HG03354 (cell line): Measurements from ENCODE around the gene WFDC12.

ENCODE experiments used
- ATAC-seq: cut with Tn5 transposase; IDR thresholded peaks from one replicate; pipeline ENCODE4 v1.9.1; 2021; ENCODE audit warnings: mild to moderate bottlenecking; ENCODE audit not compliant: unreplicated experiment, poor library complexity, severe bottlenecking

WFDC12 gene

DNA sequence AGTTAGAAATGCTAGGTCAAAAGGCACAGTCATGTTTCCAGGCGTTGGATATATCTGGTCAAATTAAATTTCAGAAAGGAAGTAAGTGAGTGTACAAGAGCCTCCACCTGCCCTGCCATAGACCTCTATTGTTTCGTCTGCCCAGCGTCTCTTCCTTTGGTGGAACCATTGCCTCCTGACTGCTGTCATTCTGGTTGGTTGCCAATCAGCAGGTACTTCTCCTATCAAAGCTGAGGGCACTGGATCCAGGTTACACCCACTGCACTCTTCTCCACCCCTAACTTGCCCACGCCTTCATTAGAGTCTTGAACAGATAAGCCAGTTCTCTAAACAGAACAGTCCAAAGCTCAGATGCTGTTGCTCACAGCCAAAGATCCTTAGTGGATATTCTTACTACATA lies 6.7 kb downstream of the WFDC12 start:
- ATAC-seq, result no peak

- ATAC-seq, result no peak
Measured at GRCh38 chr20:45115829-45116228, 8.4 kb downstream of the WFDC12 start.

DNA sequence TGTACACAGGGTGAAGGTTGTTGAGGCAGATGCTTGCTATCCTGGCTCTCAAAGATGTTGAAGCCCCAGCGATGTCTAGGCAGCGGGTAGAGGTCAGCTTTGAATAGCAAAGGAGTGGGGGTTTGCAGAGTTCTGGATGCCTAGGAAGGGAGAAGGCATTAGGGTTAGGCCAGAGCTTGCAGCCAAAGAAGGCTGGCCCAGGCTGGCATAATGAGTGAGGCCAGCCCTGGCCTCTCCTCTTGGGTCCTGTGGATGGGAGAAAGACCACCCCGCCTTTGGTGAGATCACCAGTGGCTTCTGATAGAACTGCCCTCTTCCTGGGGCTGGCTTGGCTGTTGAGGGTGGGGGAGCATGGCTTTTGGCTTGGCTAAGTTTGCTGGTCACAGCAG lies 8.9 kb downstream of the WFDC12 start:
- ATAC-seq, result no peak

GRCh38 chr20:45114465-45115385 lies 9.5 kb downstream of the WFDC12 start, which contains the start of gene WFDC5:
Gene WFDC5 (minus strand): TSS chr20:45115174. CDS start chr20:45115083, 91 bp downstream.
- ATAC-seq, result no peak

GRCh38 chr20:45113865-45114264 lies 10.4 kb downstream of the WFDC12 start:
- ATAC-seq, result no peak

DNA sequence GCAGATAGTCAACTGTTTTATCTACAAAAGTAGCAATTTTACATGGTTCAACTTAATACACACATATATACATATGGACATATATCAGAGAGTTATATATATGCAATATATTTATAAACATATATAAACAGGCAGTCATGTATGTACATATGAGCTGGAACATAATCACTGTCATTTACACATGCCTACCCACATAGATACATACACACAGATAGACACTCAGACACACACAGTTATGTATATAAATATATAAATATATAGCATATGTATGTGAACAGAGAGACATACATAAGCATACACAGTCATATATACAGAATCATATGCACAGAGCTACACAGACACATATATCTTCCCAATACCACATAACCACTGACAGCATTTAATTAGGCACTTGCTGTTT lies 11.5 kb downstream of the WFDC12 start:
- no peak for ATAC-seq

GRCh38 chr20:45111799-45112471 lies 12.3 kb downstream of the WFDC12 start:
- no peak for ATAC-seq

- no peak for ATAC-seq
Measured at GRCh38 chr20:45111285-45111684, 13.0 kb downstream of the WFDC12 start.

DNA sequence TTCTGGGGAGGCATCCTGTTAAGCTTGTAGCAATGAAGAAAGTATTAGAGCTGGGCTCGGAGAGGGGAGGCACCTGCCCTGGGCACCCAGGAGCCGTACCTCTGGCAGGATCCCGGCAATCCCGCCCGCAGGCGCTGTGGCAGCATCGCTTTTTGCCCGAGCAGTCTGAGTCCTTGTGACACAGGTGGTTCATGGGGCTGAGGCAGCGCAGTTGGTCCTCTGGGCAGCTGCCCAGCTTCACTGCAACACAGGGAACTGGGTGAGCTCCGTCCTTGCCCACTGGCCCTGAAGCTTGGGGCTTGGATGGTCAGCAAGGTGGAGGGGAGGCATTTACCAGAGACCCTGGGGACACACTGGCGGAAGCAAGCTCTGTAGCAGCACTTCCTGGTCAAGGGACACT lies 14.0 kb downstream of the WFDC12 start:
- ATAC-seq, result no peak

DNA sequence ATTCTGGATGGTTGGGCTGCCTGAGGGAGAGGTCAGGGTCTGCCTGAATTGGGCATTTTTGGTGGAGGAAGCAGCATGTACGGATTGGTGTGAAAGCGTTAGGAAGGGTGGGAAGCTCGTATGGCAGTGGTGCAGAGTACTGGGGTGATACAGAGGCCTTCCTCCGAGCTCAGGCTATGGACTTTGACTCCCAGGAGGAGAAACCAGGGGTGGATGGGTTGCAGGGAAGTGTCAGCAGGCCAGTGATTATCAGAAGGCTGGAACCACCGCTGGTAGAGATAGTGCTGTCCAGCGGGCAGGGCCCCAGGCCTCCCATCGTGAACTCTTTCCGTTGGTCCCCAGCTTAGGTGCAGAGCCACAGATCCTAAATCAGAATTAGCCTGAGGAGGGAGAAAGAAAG lies 14.6 kb downstream of the WFDC12 start:
- ATAC-seq, result no peak

DNA sequence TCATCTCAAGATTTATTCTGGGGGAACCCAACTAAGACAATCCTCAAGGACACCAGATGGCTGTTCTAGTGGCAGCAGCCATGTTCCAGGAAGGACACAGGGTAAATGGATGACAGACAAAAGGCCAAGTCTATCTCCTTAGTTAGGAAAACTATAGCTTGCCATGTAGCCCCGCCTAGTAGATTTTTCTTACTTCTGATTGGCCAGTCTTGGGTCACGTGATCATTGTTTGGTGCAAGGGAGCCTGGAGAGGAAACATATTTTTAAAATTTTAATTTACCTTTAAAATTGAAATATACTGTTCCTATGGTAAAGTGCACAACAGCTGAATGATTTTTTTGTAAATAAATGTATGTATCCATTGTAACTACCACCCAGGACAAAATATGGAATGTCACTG lies 18.9 kb downstream of the WFDC12 start:
- ATAC-seq, result no peak

DNA sequence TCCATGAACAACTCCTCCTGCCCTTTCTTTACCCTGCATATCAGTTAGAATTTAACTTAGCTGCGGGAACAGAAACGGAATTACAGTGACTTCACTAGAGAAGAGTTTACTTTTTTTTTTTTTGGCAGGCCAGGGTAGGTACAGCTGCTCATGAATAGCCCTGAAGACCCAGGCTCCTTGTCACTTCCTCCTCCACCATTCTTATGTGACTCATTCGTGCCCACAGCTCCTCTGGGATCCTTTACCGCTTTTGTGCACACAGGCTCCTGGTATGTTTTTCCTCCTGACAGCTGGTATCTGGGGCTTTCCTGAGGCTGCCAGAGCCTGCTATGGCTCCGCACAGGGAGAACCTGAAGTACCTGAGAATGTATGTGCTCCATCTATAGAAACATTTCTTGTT lies 19.5 kb downstream of the WFDC12 start:
- ATAC-seq, result no peak

DNA sequence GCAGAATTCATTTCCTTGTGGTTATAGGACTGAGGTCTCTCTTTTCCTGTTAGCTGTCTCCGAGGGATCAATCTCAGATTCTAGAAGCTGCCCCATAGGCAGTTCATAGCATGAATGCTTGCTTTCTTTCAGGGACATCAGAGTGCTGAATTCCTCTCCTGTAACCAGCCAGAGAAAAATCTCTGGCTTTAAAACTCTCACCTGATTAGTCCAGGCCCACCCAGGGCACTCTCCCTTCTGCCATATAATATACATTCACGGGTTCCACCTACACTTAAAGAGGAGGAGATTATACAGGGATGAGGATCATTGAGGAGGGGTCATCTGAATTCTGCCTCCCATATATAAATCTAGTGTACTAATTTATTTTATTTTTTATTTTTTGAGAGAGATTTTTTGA lies 21.2 kb downstream of the WFDC12 start:
- ATAC-seq, result no peak

- ATAC-seq, result no peak
Measured at GRCh38 chr20:45101333-45101850, 22.9 kb downstream of the WFDC12 start.

DNA sequence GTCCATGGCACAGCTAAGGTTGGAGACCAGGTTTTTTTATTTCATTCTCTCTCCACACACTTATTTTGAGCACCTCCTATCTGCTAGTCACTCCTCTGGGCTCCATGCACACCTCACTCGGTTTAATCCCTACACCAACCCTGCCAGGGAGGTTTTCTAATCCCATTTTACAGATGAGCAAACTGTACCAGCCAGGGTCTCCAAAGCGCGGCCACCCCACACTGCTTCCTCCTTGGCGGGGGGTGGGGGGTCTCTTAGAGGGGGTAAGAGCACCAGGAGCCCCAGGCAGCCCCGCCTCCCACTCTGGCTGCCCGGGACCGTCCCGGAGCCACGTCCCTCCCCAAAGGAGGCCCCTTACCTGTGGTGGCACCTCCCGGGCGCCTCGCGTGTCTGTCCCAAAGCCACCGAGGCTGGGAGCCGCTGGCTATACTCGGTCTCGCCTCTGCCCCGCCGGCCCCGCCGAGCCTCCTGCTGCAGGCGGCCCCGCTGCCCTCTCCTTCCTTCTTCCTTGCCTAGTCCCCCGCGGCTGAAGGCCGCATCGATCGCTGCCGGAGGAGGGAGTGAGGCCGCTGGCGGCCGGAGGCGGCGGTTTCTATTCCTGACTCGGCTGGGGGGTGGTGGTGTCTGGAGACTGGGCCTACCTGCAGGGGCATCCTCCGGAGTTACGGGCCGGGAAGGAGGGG lies 23.6 kb downstream of the WFDC12 start, which contains the start of gene KCNS1:
TSS of gene KCNS1 (minus strand) at position 565 of the 683 bp plus-strand sequence. CDS start 1,891 bp downstream, outside the sequence.
- no peak for ATAC-seq

DNA sequence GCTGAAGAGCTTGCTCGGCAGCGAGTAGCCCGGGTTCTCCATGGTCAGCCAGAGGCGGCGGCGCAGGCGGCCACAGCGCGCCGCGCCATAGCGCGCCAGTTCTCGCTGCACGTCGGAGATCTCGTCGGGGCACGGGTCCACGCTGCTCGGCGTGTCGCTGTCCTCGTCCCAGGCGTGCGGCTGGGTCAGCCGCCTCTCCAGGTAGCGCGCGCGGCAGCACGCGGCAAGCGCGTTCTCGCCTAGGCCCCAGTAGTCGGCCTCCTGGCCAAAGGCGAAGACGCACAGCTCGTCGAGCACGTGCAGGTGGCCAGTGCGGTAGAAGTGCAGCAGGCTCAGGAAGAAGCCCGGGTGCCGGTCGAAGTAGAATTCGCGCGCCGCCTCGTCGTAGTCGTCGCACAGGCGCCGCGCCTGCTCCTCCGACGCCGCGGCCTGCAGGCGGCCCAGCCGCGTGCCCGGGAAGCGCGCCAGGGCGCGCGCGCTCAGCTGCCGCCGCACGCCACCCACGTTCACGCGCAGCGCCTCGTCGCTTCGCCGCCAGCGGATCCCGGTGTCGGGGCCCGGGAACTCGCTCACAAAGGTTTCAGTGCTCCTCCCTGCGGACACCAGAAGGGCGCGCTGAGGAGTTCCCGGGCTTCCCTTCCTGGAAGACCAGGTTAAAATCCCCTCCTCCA lies 26.0 kb downstream of the WFDC12 start:
- ATAC-seq, result no peak

DNA sequence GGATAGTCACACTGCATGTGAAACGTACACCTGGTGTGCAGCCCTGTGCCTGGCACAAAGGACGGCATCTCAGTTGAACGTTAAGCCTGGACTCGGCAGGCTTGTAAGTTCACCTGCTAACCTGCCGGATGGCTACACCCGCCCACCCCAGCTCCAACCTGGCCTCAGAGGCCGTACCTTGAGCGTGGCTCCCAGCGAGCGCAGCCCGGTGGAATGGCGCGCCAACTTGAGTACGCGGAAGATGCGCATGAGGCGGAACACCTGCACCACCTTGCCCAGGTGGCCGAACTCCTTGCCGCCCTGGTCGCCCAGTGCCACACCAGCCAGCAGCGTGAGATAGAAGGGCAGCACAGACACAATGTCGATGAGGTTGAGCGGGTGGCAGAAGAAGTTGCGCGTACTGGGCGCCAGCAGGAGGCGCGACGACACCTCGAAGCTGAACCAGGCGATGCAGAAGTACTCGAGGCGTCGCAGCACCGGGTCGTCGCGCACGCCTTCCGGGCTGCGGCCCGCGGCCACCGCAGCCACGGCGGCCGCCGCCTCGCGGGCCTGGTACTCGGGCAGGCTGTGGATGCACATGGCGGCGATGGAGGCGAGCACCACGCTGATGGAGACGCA lies 26.7 kb downstream of the WFDC12 start:
- ATAC-seq, result no peak

DNA sequence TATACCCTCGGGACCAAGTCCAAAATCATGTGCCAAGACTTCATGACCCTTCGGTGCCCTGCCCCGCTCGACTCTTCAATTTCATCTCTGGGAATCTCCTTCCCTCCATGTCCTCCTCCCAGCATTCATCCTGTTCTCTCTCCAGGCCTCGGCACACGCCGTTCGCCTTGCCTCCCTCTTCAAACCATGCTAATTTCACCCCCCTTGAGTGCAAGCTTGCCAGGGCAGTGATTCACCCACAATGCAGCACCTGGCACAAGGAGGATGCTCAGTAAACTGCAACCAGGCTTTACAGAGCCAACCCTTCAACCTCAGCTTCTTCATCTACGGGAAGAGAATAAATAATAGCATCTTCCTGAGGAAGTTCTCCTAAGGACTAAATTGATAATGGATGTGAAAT lies 27.5 kb downstream of the WFDC12 start:
- no peak for ATAC-seq

DNA sequence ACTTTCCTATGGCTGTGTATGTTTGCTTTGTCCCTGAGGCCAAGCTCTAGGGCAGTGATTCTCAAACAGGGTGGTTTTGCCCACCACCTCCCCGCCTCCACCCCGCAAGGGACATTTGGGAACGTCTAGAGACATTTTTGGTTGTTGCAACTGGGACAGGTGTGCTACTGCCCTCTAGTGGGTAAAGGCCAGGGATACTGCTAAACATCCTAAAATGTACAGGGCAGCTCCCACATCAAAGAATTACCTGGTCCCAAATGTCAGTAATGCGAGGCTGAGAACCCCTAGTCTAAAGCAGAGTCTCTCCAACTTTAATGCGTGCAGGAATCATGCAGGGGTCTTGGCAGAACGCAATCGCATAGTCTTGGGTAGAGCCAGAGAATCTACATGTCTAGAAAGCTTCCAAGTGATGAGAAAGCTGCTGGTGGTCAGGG lies 28.4 kb downstream of the WFDC12 start:
- ATAC-seq, result no peak
